NK-92 (cell line): Measurements from ENCODE around the gene SLC26A1.

Source experiments
- DNase-seq: peaks from one replicate; lab custom pipeline; 2025; ENCODE audit not compliant: unreplicated experiment; lab: John Stamatoyannopoulos, UW

SLC26A1 gene

DNA sequence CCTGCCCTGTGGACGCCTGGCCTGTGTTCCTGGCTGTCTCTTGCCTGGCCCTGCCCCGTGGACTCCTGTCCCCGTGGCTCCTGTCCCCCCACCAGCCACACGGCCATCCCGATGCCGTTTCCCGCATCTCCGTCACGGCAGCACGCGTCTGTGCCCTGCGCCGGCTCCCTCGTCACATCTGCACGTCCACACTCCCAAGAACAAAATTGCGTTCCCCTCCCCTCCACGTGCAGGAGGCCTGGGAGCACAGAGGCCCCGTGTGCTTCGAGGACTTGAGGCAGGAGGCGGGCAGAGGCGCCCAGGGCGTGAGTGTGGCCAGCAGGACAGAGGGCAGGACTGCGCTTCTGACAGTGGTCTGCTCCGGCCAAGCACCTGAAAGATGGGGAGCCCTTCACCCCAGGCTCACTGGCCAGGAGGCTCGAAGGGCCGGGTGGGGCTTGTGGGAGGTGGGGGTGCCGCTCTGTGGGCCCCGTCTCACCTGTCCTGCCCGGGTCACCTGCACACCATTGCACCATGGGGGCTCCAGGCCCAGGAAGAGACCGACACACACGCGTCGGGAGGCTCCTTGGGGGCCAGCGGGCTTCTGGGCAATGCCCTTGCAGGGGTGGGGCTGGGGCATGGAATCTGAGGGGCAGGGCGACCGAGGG lies 35.5 kb upstream of the SLC26A1 start:
- DNase-seq, result no peak

DNA sequence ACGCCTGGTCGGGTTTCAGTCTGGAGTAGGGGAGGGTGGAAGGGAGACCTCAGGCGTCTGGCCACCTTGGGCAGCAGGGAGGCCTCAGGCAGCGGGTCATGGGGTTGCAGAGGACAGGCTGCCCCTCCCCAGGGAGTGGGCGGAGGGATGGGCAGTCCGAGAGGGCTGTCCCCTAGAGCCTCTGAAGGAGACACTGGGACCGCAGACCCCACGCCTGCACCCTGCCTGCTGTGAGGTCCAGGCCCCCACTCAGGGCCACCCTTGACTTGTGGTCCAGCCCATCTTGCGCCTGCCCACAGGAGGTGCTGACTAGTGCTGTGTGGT lies 34.7 kb upstream of the SLC26A1 start:
- no peak for DNase-seq

DNA sequence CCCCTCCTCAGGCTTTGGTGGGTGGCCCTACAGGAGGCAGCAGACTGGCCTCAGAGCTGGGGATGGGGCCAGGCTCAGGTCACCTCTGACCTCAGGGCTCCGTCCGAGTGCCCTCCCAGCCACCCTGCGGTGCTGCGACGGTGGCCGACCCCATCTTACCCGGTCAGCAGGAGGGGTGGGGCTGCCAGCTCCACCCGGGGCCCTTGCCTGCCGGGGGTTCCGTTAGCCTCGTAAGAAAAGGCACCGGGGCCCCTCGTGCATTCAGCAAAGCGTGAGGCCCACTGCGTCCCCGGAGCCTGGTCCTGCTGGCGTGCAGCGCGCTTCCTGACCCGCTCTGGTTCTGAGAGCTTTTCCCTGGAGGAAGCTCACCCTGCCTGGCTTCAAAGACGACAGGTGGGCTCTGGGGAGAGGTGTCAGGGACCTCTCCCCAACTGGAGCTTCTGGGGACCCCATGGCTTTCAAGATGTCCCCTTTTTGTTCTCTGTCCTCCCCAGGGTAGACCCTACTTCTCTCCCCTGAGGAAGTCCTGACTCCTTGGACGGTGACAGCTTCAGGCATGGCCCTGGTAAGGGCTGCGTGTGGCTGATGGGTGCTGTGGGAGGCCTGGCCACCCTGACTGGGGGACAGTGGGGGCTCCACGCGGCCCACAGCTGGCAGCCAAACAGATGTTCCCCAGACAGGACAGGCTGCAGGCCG lies 34.2 kb upstream of the SLC26A1 start:
- DNase-seq, result no peak

- no peak for DNase-seq
These were observed 32.9 kb upstream of the SLC26A1 start for GRCh38 chr4:1026115-1026514.

- DNase-seq, result no peak
These were observed 31.8 kb upstream of the SLC26A1 start for GRCh38 chr4:1024882-1025545.

DNA sequence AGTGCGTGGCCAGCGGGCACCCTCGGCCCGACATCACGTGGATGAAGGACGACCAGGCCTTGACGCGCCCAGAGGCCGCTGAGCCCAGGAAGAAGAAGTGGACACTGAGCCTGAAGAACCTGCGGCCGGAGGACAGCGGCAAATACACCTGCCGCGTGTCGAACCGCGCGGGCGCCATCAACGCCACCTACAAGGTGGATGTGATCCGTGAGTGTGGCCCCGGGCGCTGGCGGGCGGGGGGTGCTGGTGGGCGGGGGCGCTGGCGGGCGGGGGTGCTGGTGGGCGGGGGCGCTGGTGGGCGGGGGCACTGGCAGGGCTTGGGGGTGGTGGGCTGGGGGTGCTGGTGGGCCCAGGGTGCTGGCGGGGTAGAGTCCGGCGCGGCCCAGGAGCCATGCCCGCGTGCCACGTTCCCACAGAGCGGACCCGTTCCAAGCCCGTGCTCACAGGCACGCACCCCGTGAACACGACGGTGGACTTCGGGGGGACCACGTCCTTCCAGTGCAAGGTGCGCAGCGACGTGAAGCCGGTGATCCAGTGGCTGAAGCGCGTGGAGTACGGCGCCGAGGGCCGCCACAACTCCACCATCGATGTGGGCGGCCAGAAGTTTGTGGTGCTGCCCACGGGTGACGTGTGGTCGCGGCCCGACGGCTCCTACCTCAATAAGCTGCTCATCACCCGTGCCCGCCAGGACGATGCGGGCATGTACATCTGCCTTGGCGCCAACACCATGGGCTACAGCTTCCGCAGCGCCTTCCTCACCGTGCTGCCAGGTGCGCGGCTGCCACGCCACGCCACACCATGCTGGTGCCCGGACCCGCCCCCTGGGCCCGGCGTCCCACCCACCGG lies 30.9 kb upstream of the SLC26A1 start:
- no peak for DNase-seq

GRCh38 chr4:1023075-1023640 lies 30.0 kb upstream of the SLC26A1 start:
- DNase-seq, result no peak

- DNase-seq, result no peak
These were observed 29.5 kb upstream of the SLC26A1 start for GRCh38 chr4:1022739-1023066.

DNA sequence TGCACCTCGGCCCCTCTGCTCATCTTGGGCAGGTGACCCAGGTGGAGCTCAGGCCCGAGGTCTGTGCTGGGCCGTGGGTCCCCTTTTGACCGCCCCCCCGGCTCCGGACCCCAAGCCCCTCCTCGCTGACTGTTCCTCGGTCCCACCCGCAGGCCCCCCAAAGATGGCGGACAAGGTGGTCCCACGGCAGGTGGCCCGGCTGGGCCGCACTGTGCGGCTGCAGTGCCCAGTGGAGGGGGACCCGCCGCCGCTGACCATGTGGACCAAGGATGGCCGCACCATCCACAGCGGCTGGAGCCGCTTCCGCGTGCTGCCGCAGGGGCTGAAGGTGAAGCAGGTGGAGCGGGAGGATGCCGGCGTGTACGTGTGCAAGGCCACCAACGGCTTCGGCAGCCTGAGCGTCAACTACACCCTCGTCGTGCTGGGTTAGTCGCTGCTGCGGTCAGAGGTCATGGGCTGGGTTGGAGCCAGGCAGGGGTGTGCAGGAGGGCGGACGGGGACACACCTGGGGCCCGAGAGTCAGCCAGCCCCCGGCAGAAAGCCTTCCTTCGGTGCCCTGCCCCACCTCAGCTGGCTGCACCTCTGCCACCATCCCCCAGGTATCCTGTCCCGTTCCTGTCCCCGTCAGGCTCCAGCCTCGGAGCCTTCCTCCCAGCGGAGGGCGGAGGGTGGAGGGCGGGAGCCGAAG lies 29.0 kb upstream of the SLC26A1 start:
- DNase-seq, result no peak

- DNase-seq, result no peak
These were observed 28.3 kb upstream of the SLC26A1 start for GRCh38 chr4:1021386-1022050.

DNA sequence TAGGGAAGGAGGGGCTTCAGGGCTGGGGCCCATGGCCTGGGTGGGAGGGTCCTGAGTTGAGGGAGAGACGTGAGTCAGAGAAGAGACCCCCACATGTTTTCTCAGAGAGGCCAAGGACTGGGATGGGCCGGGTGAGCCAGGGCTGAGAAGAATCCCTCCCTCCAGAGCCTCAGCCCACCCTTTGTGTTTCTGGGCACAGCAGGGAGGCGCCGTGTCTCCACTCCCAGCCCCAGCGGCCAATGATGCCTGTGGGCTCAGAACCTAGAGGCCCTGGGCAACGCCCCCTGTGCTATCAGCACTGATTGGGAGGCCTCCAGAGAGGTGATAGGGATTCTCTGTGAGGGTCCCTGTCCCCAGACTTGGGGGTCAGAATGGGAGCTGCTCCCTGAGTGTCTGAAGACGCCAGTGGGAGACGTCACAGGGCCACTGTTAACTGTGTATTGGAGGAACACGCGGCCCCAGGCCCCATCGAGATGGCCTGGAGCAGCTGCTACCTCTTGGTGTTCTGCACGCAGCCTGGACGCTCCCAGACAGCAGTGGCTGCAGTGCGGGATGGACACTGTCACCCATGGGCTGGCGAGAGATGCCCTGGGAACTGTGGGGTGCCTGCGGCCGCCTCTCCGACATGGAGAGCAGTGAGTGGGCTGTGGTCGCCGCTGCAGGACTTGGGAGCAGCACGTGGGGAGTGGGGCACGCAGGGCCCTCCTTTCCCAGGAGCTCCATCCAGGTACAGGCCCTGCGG lies 26.7 kb upstream of the SLC26A1 start:
- no peak for DNase-seq

GRCh38 chr4:1019320-1019719 lies 26.1 kb upstream of the SLC26A1 start:
- DNase-seq, result no peak

- no peak for DNase-seq
These were observed 25.2 kb upstream of the SLC26A1 start for GRCh38 chr4:1018147-1019020.

DNA sequence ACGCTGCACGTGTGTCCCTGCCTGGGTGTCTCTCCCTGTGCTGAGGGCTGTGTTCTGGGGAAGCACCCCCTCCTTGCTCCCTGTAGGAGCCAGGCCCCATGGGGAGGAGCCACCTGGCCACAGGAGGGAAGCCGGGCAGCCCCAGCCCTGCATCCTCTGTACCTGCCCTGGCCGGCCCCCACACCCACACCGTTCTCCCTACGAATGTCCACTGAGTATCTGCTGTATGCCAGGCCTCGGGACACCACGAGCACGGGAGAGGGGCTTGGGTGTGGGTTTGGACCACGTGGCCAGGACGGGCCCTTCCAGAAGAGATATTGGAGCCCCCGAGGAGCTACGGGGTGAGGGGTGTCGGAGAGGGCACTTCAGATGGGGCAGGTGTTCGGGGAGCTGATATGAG lies 24.5 kb upstream of the SLC26A1 start:
- DNase-seq, result no peak

DNA sequence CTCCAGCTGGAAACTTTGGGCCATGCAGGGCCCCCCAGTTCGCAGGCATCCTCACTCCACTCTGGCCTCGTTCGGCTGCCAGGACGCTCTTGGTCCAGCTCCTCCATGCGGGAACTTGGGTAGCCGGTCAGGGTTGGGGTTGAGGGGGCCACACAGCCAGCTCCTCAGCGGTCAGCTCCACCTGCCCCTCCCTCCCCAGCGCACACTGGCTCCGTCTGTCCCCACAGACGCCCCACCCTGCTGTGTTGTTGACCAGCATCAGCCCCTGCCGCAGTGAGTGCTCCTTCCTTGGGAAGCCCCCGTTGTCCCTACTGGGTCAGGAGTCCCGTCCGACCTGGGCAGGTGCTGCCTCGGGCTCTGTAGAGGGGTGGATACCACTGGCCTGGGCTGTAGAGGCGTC lies 24.0 kb upstream of the SLC26A1 start:
- no peak for DNase-seq

DNA sequence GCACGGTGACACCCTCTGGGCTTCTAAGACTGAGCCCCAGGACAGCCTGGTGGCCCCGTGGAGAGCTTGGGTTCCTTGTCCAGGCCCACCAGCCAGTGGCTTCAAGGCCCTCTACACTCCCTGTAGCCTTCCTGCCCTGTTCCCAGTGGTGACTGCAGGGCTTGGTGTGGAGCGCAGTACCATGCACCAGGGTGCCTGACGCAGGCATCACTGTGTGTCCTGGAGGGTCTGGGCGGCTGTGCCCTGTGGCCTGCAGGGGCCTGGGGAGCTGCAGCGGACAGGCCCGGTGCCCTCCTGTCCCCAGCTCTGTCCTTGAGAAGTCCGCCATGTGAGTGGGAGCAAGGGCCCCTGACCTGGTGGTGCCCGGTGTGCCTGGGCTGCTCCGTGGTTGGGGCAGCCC lies 22.5 kb upstream of the SLC26A1 start:
- no peak for DNase-seq

DNA sequence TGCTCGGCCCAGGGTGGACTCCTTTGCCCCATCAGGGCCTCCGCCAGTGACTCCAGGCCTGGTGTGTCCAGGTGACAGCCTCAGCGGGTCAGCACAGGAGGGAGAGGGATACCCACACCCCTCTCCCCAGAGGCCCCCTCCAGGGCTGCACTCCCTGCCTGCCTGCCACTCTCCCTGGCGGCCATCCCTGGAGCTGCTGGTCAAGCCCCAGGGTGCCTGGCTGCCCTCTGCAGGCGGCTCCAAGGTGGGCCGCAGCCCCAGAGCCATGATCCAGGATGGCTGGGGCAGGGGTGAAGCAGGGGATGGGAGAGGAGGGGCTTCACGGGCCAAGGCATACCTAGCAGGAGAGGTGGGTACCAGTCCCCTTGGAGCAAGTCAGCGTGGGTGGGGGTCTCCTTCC lies 22.0 kb upstream of the SLC26A1 start:
- no peak for DNase-seq

GRCh38 chr4:1014291-1015167 lies 21.3 kb upstream of the SLC26A1 start:
- no peak for DNase-seq
